Heart left ventricle (tissue), 16 donors: ENCODE data around the gene THAP3. TPM values are rescaled to one million over a fixed set of nuclear protein-coding genes. Genes with fewer than 3 reads are reported as not detected.

ENCODE experiments used
- ATAC-seq, 4 donors: fragments of 200-7000 bp; cut with Tn5 transposase; one replicate each; pipeline ENCODE4 v1.9.1; 2020 to 2022; ENCODE audit warnings: moderate library complexity in 4 of 4, mild to moderate bottlenecking in 3 of 4, moderate number of reproducible peaks in 1 of 4
- DNase-seq, 5 donors: peaks; one replicate each; pipeline ENCODE4 v3.0.0-alpha.2; 2020
- H3K27ac ChIP-seq, 12 donors: fragments of 200-600 bp; sonication (generic) in 4 of 12; one replicate each; pipeline versions ENCODE4 v1.5.0 to v1.8.0; 2016 to 2022; ENCODE audit warnings: mild to moderate bottlenecking in 2 of 12
- H3K27me3 ChIP-seq, 9 donors: fragments of 200-600 bp; sonication (generic) in 2 of 9; one replicate each; pipeline versions ENCODE4 v1.5.1 to v1.8.0; 2016 to 2022; ENCODE audit warnings: mild to moderate bottlenecking in 3 of 9
- H3K36me3 ChIP-seq, 9 donors: fragments of 200-600 bp; sonication (generic) in 2 of 9; one replicate each; pipeline versions ENCODE4 v1.5.0 to v1.8.0; 2018 to 2022; ENCODE audit warnings: mild to moderate bottlenecking in 2 of 9
- H3K4me1 ChIP-seq, 12 donors: fragments of 200-600 bp; sonication (generic) in 4 of 12; one replicate each; pipeline versions ENCODE4 v1.5.0 to v1.8.0; 2016 to 2022; ENCODE audit warnings: mild to moderate bottlenecking in 3 of 12
- H3K4me3 ChIP-seq, 12 donors: fragments of 200-600 bp; sonication (generic) in 4 of 12; one replicate each; pipeline versions ENCODE4 v1.5.0 to v1.8.0; 2017 to 2022; ENCODE audit warnings: mild to moderate bottlenecking in 9 of 12, moderate library complexity in 4 of 12
- H3K9me3 ChIP-seq, 12 donors: fragments of 200-600 bp; sonication (generic) in 4 of 12; one replicate each; pipeline versions ENCODE4 v1.5.0 to v1.8.0; 2016 to 2022; ENCODE audit warnings: mild to moderate bottlenecking in 1 of 12
- POLR2A ChIP-seq, 2 donors: fragments of 450-650 bp; IDR thresholded peaks; one replicate each; pipeline ENCODE4 v1.6.1; 2017; ENCODE audit warnings: antibody characterized with exemption in 2 of 2, mild to moderate bottlenecking in 2 of 2, moderate library complexity in 2 of 2
- WGBS, 4 donors: extraction: QIAGEN DNeasy Blood & Tissue Kit in 2 of 4; methylation state at CpG; one replicate each; pipeline versions ENCODE4 v1.1.5 to v1.1.7; 2013 to 2018; 5-methylcytosine and 5-hydroxymethylcytosine counted together
- intact Hi-C, 10 donors: fragments of 100-400 bp; cut with DNase I; formaldehyde crosslinking; loops; one replicate each; pipeline versions ENCODE4 v1.11.1 to v1.14.2; 2022
- polyA plus RNA-seq, 2 donors: library from polyadenylated mRNA; stranded (reverse); fragments of 200-250 nt; gene quantifications; one replicate each; pipeline ENCODE4 v1.2.3, GENCODE V29; 2013
- total RNA-seq, 9 donors: library from RNA; depleted of rRNA in 2 of 9; stranded (reverse); fragments of >200 nt in 2 of 9; fragmentation: NEBNext Ultra II Directional in 3 of 9; extraction: Animal tissue kit (Norgen Biotek cat#: 25700) in 3 of 9; gene quantifications; one replicate each; pipeline versions ENCODE4 v1.1.0 to v1.2.4, GENCODE V29; 2016 to 2023
- TF ChIP-seq, protein P1 (sequence below), 12 donors: fragments of 200-600 bp; sonication (generic) in 4 of 12; IDR thresholded peaks; one replicate each; pipeline versions ENCODE4 v1.5.0 to v1.8.0; 2018 to 2022; ENCODE audit warnings: antibody characterized with exemption in 12 of 12, mild to moderate bottlenecking in 5 of 12
- donor health status: ischemic (EF 13 %, LVEDD 7.1; RV severe dilation, severe dysfunction).
- donor health status: healthy with polysubstance abuse.
- donor health status: DM: no; HTN: yes; CAD: no.
- donor health status: DM: no; HTN: no; CAD: no.
- donor health status: ischemic (EF 25% LVEDD 6.9; RV normal size, moderate dysfunction).
- donor health status: ischemic (EF 25% LVEDD 5.7; RV mildly dilated, moderate dysfunction).
- donor health status: healthy.
- donor health status: DM: yes; HTN: yes; CAD: no.
- donor health status: ischemic (EF 35%, LVEDD 5.7; RV mildly dilated, moderate dysfunction).
- donor health status: nonischemic (EF 11% LVEDD 7.7; RV severe dilation, severe dysfunction).
- donor health status: DM: yes; HTN: yes; CAD: no.
- donor health status: PGD.
- donor health status: ischemic (EF 29% LVEDD 5.4; RV normal size, mild dysfunction).
- donor health status: nonischemic (EF 23%, LVEDD 6.1; RV moderate dilation, normal function).

THAP3 gene
- total and polyA plus RNA-seq, 11 donors = 7.5 to 22.1 (median 14.0) TPM

DNA sequence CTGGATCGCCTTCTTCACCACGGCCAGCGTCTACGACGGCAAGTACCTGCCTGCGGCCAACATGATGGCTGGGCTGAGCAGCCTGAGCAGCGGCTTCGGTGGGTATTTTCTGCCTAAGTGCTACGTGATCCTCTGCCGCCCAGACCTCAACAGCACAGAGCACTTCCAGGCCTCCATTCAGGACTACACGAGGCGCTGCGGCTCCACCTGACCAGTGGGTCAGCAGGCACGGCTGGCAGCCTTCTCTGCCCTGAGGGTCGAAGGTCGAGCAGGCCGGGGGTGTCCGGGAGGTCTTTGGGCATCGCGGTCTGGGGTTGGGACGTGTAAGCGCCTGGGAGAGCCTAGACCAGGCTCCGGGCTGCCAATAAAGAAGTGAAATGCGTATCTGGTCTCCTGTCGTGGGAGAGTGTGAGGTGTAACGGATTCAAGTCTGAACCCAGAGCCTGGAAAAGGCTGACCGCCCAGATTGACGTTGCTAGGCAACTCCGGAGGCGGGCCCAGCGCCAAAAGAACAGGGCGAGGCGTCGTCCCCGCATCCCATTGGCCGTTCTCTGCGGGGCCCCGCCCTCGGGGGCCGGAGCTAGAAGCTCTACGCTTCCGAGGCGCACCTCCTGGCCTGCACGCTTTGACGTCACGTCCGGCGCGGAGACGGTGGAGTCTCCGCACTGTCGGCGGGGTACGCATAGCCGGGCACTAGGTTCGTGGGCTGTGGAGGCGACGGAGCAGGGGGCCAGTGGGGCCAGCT, 45.1 kb upstream of the THAP3 start, which contains the start of gene ZBTB48:
TSS of gene ZBTB48 (plus strand) at position 621 of the 745 bp plus-strand sequence. CDS start 616 bp downstream, outside the sequence.
- 4 to 14% (median 11%) methylated on average over 43 to 58 of the region's 58 CpGs for WGBS, 4 donors
- intact Hi-C loops = loop anchor here in 1 of 10 donors (2.0 kb wide), 3 partner anchors 21 to 45 kb away; partner anchors contain the start of genes NOL9, TAS1R1 and THAP3
- DNase-seq (peak; percentile 99 to 100 (median 100)), ATAC-seq (peak; percentile 95 to 98 (median 98))
- H3K4me1 ChIP-seq = peaks cover 6 to 52% (median 35%) of the 10 kb centered on the region in 12 donors
- H3K4me3 ChIP-seq = peak within 1 kb of the TSS; percentile 65 to 97 (median 83)
- no peaks in the 10 kb centered on the region for H3K9me3 ChIP-seq
- peak within 1 kb of the TSS; percentile 79 to 97 (median 91) for H3K27ac ChIP-seq
- peaks cover 0 to 5% (median 0%) of the 10 kb centered on the region in 9 donors for H3K36me3 ChIP-seq
- no peaks in the 10 kb centered on the region for H3K27me3 ChIP-seq
- TF ChIP-seq, protein P1, sequence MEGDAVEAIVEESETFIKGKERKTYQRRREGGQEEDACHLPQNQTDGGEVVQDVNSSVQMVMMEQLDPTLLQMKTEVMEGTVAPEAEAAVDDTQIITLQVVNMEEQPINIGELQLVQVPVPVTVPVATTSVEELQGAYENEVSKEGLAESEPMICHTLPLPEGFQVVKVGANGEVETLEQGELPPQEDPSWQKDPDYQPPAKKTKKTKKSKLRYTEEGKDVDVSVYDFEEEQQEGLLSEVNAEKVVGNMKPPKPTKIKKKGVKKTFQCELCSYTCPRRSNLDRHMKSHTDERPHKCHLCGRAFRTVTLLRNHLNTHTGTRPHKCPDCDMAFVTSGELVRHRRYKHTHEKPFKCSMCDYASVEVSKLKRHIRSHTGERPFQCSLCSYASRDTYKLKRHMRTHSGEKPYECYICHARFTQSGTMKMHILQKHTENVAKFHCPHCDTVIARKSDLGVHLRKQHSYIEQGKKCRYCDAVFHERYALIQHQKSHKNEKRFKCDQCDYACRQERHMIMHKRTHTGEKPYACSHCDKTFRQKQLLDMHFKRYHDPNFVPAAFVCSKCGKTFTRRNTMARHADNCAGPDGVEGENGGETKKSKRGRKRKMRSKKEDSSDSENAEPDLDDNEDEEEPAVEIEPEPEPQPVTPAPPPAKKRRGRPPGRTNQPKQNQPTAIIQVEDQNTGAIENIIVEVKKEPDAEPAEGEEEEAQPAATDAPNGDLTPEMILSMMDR (IDR thresholded peaks at IDR 0.05) = no peak
- TF ChIP-seq POLR2A (IDR thresholded peaks at IDR 0.05) = peak; percentile 92 to 95

DNA sequence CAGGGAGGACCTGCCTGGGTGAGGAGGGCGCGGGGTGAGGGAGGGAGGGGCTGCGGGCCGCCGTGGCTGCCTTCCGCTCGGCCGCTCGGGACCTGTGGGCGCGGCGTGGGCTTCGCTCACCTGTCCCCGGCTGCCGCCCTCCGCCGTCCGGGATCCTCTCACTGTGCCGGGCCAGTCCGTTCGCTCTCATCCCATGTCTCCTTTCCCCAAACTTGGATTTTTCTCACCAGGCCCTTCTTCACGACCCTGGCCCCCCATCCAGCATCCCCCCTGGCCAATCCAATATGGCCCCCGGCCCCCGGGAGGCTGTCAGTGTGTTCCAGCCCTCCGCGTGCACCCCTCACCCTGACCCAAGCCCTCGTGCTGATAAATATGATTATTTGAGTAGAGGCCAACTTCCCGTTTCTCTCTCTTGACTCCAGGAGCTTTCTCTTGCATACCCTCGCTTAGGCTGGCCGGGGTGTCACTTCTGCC, 44.5 kb upstream of the THAP3 start:
- peak overlapping the region; percentile 65 to 97 (median 83) for H3K4me3 ChIP-seq
- peak overlapping the region; percentile 79 to 97 (median 91) for H3K27ac ChIP-seq
- intact Hi-C loops = loop anchor here in 1 of 10 donors (2.0 kb wide), 1 partner anchor 21 kb away; no protein-coding TSS in a partner anchor
- peak in 2 of 4 donors; percentile 0 to 4 for ATAC-seq
- H3K9me3 ChIP-seq = no peaks in the 10 kb centered on the region
- H3K27me3 ChIP-seq = no peaks in the 10 kb centered on the region
- H3K36me3 ChIP-seq = peaks cover 0 to 5% (median 0%) of the 10 kb centered on the region in 9 donors
- peaks cover 6 to 58% (median 37%) of the 10 kb centered on the region in 12 donors for H3K4me1 ChIP-seq
- no peak for TF ChIP-seq POLR2A (IDR thresholded peaks at IDR 0.05)
- TF ChIP-seq, protein P1 (IDR thresholded peaks at IDR 0.05) = no peak
- DNase-seq = no peak
- WGBS, 4 donors = 1% methylated on average over 21 to 30 of the region's 30 CpGs

DNA sequence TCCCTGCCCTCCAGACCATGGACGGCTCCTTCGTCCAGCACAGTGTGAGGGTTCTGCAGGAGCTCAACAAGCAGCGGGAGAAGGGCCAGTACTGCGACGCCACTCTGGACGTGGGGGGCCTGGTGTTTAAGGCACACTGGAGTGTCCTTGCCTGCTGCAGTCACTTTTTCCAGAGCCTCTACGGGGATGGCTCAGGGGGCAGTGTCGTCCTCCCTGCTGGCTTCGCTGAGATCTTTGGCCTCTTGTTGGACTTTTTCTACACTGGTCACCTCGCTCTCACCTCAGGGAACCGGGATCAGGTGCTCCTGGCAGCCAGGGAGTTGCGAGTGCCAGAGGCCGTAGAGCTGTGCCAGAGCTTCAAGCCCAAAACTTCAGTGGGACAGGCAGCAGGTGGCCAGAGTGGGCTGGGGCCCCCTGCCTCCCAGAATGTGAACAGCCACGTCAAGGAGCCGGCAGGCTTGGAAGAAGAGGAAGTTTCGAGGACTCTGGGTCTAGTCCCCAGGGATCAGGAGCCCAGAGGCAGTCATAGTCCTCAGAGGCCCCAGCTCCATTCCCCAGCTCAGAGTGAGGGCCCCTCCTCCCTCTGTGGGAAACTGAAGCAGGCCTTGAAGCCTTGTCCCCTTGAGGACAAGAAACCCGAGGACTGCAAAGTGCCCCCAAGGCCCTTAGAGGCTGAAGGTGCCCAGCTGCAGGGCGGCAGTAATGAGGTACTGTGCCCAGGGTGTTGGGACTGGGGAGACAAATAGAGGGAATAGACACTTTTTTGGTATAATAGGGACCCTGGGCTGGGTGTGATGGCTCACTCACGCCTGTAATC, 43.9 kb upstream of the THAP3 start:
- WGBS, 4 donors = 25 to 34% (median 31%) methylated on average over 16 to 19 of the region's 19 CpGs
- H3K4me3 ChIP-seq = peak overlapping the region; percentile 65 to 97 (median 83)
- no peaks in the 10 kb centered on the region for H3K27me3 ChIP-seq
- peaks cover 0 to 5% (median 0%) of the 10 kb centered on the region in 9 donors for H3K36me3 ChIP-seq
- peak overlapping the region; percentile 45 to 97 (median 91) for H3K27ac ChIP-seq
- H3K4me1 ChIP-seq = peaks cover 6 to 65% (median 38%) of the 10 kb centered on the region in 12 donors
- no peaks in the 10 kb centered on the region for H3K9me3 ChIP-seq
- no peak for ATAC-seq
- intact Hi-C loops = loop anchor here in 1 of 10 donors (2.0 kb wide), 1 partner anchor 20 kb away; no protein-coding TSS in a partner anchor
- peak in 1 of 5 donors; percentile 44 for DNase-seq
- TF ChIP-seq, protein P1 (IDR thresholded peaks at IDR 0.05) = peak in 2 of 12 donors; percentile 6 to 21
- no peak for TF ChIP-seq POLR2A (IDR thresholded peaks at IDR 0.05)
